Activated naive CD4-positive, alpha-beta T cell treated with anti-CD3 and anti-CD28 coated beads, Interleukin-2, amount 50 U/mL, for 24 hours (primary cell): Measurements from ENCODE around the gene CMTM7.

Experiments
- H3K27ac Mint-ChIP-seq: one replicate; pipeline ENCODE4 v1.8.0; 2021; ENCODE audit warnings: mild to moderate bottlenecking, mixed read lengths
- H3K27me3 Mint-ChIP-seq: one replicate; pipeline ENCODE4 v1.8.0; 2021; ENCODE audit warnings: mixed read lengths
- H3K36me3 Mint-ChIP-seq: one replicate; pipeline ENCODE4 v1.8.0; 2021; ENCODE audit warnings: mixed read lengths
- H3K4me1 Mint-ChIP-seq: one replicate; pipeline ENCODE4 v1.8.0; 2021; ENCODE audit warnings: mixed read lengths
- H3K4me3 Mint-ChIP-seq: one replicate; pipeline ENCODE4 v1.8.0; 2021; ENCODE audit warnings: mild to moderate bottlenecking, mixed read lengths
- H3K9me3 Mint-ChIP-seq: one replicate; pipeline ENCODE4 v1.8.0; 2021; ENCODE audit warnings: mixed read lengths

Gene CMTM7

GRCh38 chr3:32421185-32421584 is 29.5 kb downstream of the CMTM7 start:
- Mint-ChIP-seq H3K27me3 (no peaks in the 10 kb centered on the region), H3K36me3 (no peaks in the 10 kb centered on the region), H3K27ac (peak overlapping the region; percentile 86), H3K4me3 (peak overlapping the region; percentile 51), H3K9me3 (no peaks in the 10 kb centered on the region), H3K4me1 (peaks cover 95% of the 10 kb centered on the region)

DNA sequence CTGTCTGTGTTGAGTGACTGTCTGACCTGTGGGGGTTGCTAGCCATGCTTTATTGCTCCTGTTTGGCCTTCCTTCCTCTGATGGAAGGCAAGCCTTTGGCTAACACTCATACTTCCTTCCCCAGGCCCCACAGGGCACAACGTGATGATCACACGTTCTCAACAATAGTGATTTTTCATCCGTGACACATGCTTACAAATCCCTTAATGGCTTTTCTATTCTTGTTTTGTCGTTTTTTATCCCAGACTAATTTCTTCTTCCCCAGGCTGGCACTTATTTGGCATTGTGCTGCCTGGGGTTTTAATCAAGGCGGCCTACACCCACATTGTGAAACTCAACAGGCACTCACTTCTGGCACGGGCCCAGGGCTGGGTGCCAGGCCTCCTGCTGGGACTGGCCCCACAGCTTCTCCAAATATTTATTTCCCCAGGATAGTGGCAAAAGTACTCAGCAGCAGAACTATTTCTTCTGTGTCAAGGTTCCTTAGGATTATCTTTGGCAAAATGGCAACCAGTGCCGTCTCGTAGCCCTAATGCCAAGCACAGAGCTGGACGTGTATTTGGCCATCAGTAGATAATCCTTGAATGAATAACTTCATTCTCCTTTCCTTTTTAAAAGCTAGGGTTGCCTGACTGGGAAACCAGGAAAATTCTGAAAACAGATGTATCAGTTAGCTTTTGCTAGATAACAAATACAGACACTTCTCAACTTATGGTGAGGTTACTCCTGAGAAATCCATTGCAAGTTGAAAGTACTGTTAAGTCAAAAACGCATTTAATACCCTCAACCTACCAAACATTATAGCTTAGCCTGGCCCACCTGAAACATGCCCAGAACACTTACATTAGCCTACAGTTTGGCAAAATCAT is 30.6 kb downstream of the CMTM7 start:
- Mint-ChIP-seq H3K4me3 (peak overlapping the region; percentile 51), H3K27me3 (no peaks in the 10 kb centered on the region), H3K27ac (peak overlapping the region; percentile 86), H3K9me3 (no peaks in the 10 kb centered on the region), H3K4me1 (peaks cover 95% of the 10 kb centered on the region), H3K36me3 (no peaks in the 10 kb centered on the region)

- peak overlapping the region; percentile 63 for H3K27ac Mint-ChIP-seq
- no peaks in the 10 kb centered on the region for H3K27me3 Mint-ChIP-seq
- H3K9me3 Mint-ChIP-seq: no peaks in the 10 kb centered on the region
- H3K4me3 Mint-ChIP-seq: peak overlapping the region; percentile 15
- H3K4me1 Mint-ChIP-seq: peaks cover 95% of the 10 kb centered on the region
- H3K36me3 Mint-ChIP-seq: no peaks in the 10 kb centered on the region
Observed at GRCh38 chr3:32422943-32423342, 31.3 kb downstream of the CMTM7 start.

DNA sequence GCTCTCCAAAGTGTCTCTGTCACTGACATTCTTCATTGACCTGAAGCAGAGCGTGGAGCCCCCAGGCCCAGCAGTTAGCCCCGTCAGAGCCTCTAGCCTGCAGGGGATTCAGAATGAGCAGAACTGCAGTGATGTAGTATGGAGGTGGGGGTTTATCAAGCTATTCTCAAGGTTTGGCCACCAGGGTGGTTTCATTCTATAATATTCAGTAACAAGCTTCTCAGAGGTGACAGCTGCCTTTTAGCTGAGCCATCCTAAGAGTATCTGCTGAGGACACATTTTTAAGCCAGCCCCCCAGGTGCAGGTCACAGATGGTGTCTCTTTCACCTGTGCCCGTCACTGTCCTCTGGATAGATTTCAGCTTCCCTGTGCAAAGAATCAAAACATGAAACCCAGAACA is 31.9 kb downstream of the CMTM7 start:
- H3K36me3 Mint-ChIP-seq: no peaks in the 10 kb centered on the region
- peaks cover 95% of the 10 kb centered on the region for H3K4me1 Mint-ChIP-seq
- H3K4me3 Mint-ChIP-seq: peak overlapping the region; percentile 11
- H3K9me3 Mint-ChIP-seq: no peaks in the 10 kb centered on the region
- H3K27me3 Mint-ChIP-seq: no peaks in the 10 kb centered on the region
- peak overlapping the region; percentile 97 for H3K27ac Mint-ChIP-seq

DNA sequence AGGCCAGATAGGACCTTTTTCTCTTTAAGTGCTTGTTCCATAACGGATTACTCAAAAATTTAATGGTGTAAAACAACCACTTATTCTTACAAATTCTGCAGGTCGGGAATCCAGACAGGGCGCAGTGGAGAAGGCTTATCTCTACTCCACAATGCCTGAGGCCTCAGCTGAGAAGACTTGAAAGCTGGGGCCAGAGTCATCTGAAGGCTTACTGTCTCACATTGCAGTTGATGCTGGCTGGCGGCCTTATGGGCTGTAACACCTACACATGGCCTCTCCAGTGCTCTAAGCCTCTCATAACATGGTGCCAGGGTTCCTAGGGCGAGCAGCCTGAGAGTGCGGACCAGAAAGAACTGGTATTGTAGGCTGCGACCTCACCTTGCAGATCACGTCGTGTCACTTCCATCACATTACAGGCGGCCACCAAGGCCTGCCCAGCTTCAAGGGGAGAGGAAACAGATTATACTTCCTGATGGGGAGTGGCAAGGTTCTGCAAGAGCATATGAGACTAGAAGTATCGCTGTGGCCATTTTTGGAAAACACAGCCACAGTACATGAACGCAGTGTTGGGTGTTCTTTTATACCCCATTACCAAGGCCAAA is 32.4 kb downstream of the CMTM7 start:
- Mint-ChIP-seq H3K27me3 (no peaks in the 10 kb centered on the region), H3K4me3 (peak overlapping the region; percentile 68), H3K9me3 (no peaks in the 10 kb centered on the region), H3K36me3 (no peaks in the 10 kb centered on the region), H3K4me1 (peaks cover 95% of the 10 kb centered on the region), H3K27ac (peak overlapping the region; percentile 97)

GRCh38 chr3:32424581-32425250 is 33.1 kb downstream of the CMTM7 start:
- peaks cover 94% of the 10 kb centered on the region for H3K4me1 Mint-ChIP-seq
- peak overlapping the region; percentile 97 for H3K27ac Mint-ChIP-seq
- H3K36me3 Mint-ChIP-seq: no peaks in the 10 kb centered on the region
- no peaks in the 10 kb centered on the region for H3K27me3 Mint-ChIP-seq
- H3K9me3 Mint-ChIP-seq: no peaks in the 10 kb centered on the region
- H3K4me3 Mint-ChIP-seq: peak overlapping the region; percentile 68

DNA sequence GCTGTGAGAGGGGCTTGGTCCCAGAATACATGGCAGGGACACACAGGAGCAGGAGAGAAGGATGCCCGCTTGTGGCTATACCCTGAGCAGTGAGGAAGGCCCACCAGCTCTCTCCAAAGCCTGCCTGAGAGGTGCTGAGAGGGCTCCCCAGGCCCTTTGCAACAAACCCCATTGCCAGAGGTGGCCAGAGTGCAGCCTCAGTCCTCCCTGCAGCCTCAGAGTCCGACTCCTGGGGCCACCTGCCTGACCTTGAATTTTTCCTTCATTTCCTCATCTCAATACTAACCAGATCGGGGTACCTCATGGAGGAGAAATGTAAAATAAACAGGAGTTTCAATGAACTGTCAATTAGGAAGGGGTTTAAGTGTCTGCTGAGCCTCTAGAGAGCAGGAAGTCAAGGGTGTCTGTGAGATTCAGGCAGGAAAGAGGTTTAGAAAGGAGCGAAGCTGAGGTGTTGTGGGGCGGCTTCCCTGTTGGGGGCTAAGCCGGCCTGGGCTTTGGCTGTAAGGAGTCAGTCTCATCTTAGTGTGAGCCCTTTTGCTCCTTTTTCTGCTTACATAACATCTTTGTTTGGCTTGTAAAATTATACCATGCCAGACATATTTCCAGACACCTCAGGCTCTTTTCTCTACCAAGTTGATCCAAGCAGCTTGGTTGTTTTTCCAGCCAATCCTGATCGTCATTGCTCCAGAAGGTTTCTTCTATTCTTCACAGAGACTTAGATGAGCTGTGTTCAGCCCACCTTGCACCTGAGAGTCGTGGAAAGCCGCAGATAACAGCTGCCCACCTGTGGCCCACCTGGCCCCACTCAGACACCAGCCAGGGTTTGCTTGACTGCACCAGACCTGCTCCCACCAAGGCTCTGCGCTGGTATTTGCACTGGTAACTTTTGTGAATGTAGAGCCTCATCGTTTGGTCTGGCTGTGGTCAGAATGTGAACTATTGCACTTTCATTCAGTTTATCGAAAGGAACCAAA is 36.7 kb downstream of the CMTM7 start:
- peaks cover 94% of the 10 kb centered on the region for H3K4me1 Mint-ChIP-seq
- H3K27ac Mint-ChIP-seq: peak overlapping the region; percentile 90
- no peaks in the 10 kb centered on the region for H3K27me3 Mint-ChIP-seq
- peak overlapping the region; percentile 76 for H3K4me3 Mint-ChIP-seq
- H3K9me3 Mint-ChIP-seq: no peaks in the 10 kb centered on the region
- H3K36me3 Mint-ChIP-seq: no peaks in the 10 kb centered on the region

DNA sequence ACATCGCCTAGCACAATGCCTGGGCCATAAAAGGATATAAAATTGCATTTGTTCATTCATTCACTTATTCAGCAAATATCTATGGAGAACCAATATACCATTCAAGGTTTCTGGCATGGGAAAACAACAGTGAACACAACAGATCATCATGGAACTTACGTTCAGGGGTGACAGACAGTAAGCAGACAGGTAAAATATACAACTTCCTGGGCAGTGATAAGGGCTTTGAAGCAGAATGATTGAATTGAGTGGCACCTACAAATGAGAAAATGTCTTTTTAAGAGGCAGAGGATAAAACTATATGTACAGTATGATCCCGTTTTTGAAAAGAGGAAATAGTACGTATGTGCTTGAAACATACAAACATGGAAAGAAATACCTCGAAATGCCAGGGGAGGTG is 39.2 kb downstream of the CMTM7 start:
- Mint-ChIP-seq H3K4me1 (peaks cover 83% of the 10 kb centered on the region), H3K27ac (peak overlapping the region; percentile 99), H3K4me3 (peak overlapping the region; percentile 63), H3K36me3 (no peaks in the 10 kb centered on the region), H3K27me3 (no peaks in the 10 kb centered on the region), H3K9me3 (no peaks in the 10 kb centered on the region)

GRCh38 chr3:32431481-32431880 is 39.8 kb downstream of the CMTM7 start:
- no peaks in the 10 kb centered on the region for H3K27me3 Mint-ChIP-seq
- no peaks in the 10 kb centered on the region for H3K36me3 Mint-ChIP-seq
- H3K27ac Mint-ChIP-seq: peak overlapping the region; percentile 99
- H3K9me3 Mint-ChIP-seq: no peaks in the 10 kb centered on the region
- peak overlapping the region; percentile 86 for H3K4me3 Mint-ChIP-seq
- H3K4me1 Mint-ChIP-seq: peaks cover 87% of the 10 kb centered on the region

GRCh38 chr3:32432045-32432710 is 40.5 kb downstream of the CMTM7 start:
- no peaks in the 10 kb centered on the region for H3K36me3 Mint-ChIP-seq
- H3K4me3 Mint-ChIP-seq: peak overlapping the region; percentile 86
- no peaks in the 10 kb centered on the region for H3K9me3 Mint-ChIP-seq
- no peaks in the 10 kb centered on the region for H3K27me3 Mint-ChIP-seq
- H3K4me1 Mint-ChIP-seq: peaks cover 86% of the 10 kb centered on the region
- H3K27ac Mint-ChIP-seq: peak overlapping the region; percentile 99

DNA sequence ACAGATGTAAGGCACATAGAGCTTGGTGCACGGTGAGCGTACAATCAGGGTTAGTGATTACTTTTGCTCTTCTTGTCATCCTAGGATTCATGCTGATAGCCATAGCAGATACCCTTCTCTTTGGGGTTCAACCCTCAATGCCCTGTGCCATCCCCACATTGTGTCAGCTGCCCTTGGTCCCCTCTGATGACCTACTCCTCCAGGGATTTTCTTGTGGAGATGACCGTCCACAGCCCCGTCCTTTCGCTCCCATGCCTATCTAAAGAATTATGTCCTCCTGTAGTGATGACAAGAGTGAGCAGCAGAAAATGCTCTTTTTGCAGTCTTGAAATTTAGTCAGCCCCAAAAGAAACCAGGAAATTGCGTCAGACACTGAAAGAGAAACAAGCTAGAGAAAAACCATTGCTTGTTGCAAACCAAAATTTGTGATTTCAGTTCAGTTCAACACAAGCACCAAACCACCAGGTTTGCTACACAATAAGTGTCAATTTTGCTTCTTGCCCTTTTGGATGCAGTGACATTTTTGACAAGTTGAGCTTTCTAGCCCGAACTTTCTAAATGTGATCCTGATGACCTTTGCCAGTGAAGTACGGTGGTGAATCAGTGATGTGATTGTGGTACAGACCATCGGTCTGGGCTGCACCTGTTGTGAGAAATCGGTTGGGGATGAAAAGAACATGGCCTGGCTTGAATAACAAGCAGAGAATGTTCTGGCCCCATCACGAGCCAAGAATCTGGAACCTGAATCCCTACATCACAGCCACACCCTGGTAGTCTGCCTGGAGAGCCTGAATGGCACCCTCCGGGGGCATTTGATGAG is 41.3 kb downstream of the CMTM7 start:
- Mint-ChIP-seq H3K27ac (peak overlapping the region; percentile 99), H3K9me3 (no peaks in the 10 kb centered on the region), H3K4me1 (peaks cover 80% of the 10 kb centered on the region), H3K4me3 (peak overlapping the region; percentile 86), H3K36me3 (no peaks in the 10 kb centered on the region), H3K27me3 (no peaks in the 10 kb centered on the region)

DNA sequence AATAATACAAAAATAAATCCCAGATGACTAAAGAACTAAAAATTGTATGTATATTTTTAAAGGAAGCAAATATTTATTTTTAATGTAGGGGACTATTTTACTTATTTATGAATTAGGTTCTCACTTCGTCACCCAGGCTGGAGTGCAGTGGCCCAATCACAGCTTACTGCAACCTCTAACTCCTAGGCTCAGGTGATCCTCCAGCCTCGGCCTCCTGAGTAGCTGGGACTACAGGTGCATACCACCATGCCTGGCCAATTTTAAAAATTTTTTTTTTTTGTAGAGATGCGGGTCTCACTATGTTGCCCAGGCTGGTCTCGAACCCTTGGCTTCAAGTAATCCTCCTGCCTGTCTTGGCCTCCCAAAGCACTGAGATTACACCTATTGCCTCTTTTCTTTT is 42.6 kb downstream of the CMTM7 start:
- H3K27me3 Mint-ChIP-seq: no peaks in the 10 kb centered on the region
- H3K36me3 Mint-ChIP-seq: no peaks in the 10 kb centered on the region
- no peak overlapping the region for H3K27ac Mint-ChIP-seq
- H3K9me3 Mint-ChIP-seq: no peaks in the 10 kb centered on the region
- H3K4me3 Mint-ChIP-seq: no peak overlapping the region
- peaks cover 80% of the 10 kb centered on the region for H3K4me1 Mint-ChIP-seq

GRCh38 chr3:32435911-32436815 is 44.5 kb downstream of the CMTM7 start:
- Mint-ChIP-seq H3K36me3 (peaks cover 3% of the 10 kb centered on the region), H3K4me1 (peaks cover 81% of the 10 kb centered on the region), H3K27ac (peak overlapping the region; percentile 69), H3K9me3 (no peaks in the 10 kb centered on the region), H3K27me3 (no peaks in the 10 kb centered on the region), H3K4me3 (peak overlapping the region; percentile 31)
